MV-4-11 (cell line): ENCODE data around the gene RNF135.
A peak's percentile ranks its signal among the peaks of the same experiment; 100 is the strongest.
"Not testable (repeated sequence)": the region's sequence is repeated elsewhere in the genome, so short reads cannot be mapped to it uniquely, and the experiment has no call there.

Source experiments
- DNase-seq: peaks from one replicate; lab custom pipeline; 2025; lab: John Stamatoyannopoulos, UW

RNF135 gene

GRCh38 chr17:30954046-30954830, 16.6 kb upstream of the RNF135 start:
- DNase-seq = peak; percentile 73

GRCh38 chr17:30956764-30957374, 14.0 kb upstream of the RNF135 start:
- no peak for DNase-seq

GRCh38 chr17:30957741-30958140, 13.1 kb upstream of the RNF135 start:
- no peak for DNase-seq

- DNase-seq = peak; percentile 87
Observed at GRCh38 chr17:30958187-30958586, 12.7 kb upstream of the RNF135 start.

- no peak for DNase-seq
Observed at GRCh38 chr17:30961209-30962188, 9.3 kb upstream of the RNF135 start.

- DNase-seq = peak; percentile 40
Observed at GRCh38 chr17:30964312-30964711, 6.5 kb upstream of the RNF135 start.

- DNase-seq = no peak
Observed at GRCh38 chr17:30964876-30965275, 6.0 kb upstream of the RNF135 start.

- DNase-seq = no peak
Observed at GRCh38 chr17:30965686-30966085, 5.2 kb upstream of the RNF135 start.

GRCh38 chr17:30967911-30968310, 2.9 kb upstream of the RNF135 start:
- DNase-seq = not testable (repeated sequence)

GRCh38 chr17:30969989-30970830, 629 bp upstream of the RNF135 start:
- DNase-seq = no peak

GRCh38 chr17:30975042-30975820, 4.4 kb downstream of the RNF135 start:
- no peak for DNase-seq

GRCh38 chr17:30979919-30980318, 9.1 kb downstream of the RNF135 start:
- not testable (repeated sequence) for DNase-seq

GRCh38 chr17:30981531-30982519, 11.0 kb downstream of the RNF135 start:
- no peak for DNase-seq

- no peak for DNase-seq
Observed at GRCh38 chr17:30982855-30983254, 12.0 kb downstream of the RNF135 start.

- DNase-seq = no peak
Observed at GRCh38 chr17:30990458-30990857, 19.6 kb downstream of the RNF135 start.

GRCh38 chr17:30992551-30992950, 21.7 kb downstream of the RNF135 start:
- DNase-seq = no peak

GRCh38 chr17:30995347-30995746, 24.5 kb downstream of the RNF135 start:
- DNase-seq = no peak

GRCh38 chr17:30996486-30996885, 25.6 kb downstream of the RNF135 start:
- no peak for DNase-seq

GRCh38 chr17:30997270-30997669, 26.4 kb downstream of the RNF135 start:
- no peak for DNase-seq
